ENCODE results near the gene KIF26B. TPM values are rescaled to one million over a fixed set of nuclear protein-coding genes. Genes with fewer than 3 reads are reported as not detected.

The KIF26B gene
- total RNA-seq, 1 donor from 2014 or later: 2.1 TPM

- DNase-seq (ENCODE audit: low read depth) (no peak), FAIRE-seq (no peak)
- TF ChIP-seq CTCF (IDR thresholded peaks at IDR 0.05; ENCODE audit: insufficient read depth, low read length, severe bottlenecking): no peak
- no peaks in the 10 kb centered on the region for H3K27me3 ChIP-seq (ENCODE audit: control insufficient read depth, insufficient read depth, low read length)
- H3K4me3 ChIP-seq (ENCODE audit: low read depth, low read length): no peak overlapping the region
- H3K36me3 ChIP-seq (ENCODE audit: control insufficient read depth, insufficient read depth, low read length): no peaks in the 10 kb centered on the region
Measured at GRCh38 chr1:245437369-245438062, 282.7 kb downstream of the KIF26B start.

GRCh38 chr1:245440922-245441321 lies 286.1 kb downstream of the KIF26B start:
- DNase-seq (ENCODE audit: low read depth): no peak
- Histone ChIP-seq H3K27me3 (ENCODE audit: control insufficient read depth, insufficient read depth, low read length) (no peaks in the 10 kb centered on the region), H3K4me3 (ENCODE audit: low read depth, low read length) (no peak overlapping the region), H3K36me3 (ENCODE audit: control insufficient read depth, insufficient read depth, low read length) (no peaks in the 10 kb centered on the region)
- FAIRE-seq: no peak
- TF ChIP-seq CTCF (IDR thresholded peaks at IDR 0.05; ENCODE audit: insufficient read depth, low read length, severe bottlenecking): no peak

- no peaks in the 10 kb centered on the region for H3K36me3 ChIP-seq (ENCODE audit: control insufficient read depth, insufficient read depth, low read length)
- DNase-seq (ENCODE audit: low read depth): no peak
- FAIRE-seq: no peak
- H3K27me3 ChIP-seq (ENCODE audit: control insufficient read depth, insufficient read depth, low read length): no peaks in the 10 kb centered on the region
- H3K4me3 ChIP-seq (ENCODE audit: low read depth, low read length): no peak overlapping the region
- TF ChIP-seq CTCF (IDR thresholded peaks at IDR 0.05; ENCODE audit: insufficient read depth, low read length, severe bottlenecking): no peak
Measured at GRCh38 chr1:245441689-245442088, 286.9 kb downstream of the KIF26B start.

- Histone ChIP-seq H3K27me3 (ENCODE audit: control insufficient read depth, insufficient read depth, low read length) (no peaks in the 10 kb centered on the region), H3K36me3 (ENCODE audit: control insufficient read depth, insufficient read depth, low read length) (no peaks in the 10 kb centered on the region), H3K4me3 (ENCODE audit: low read depth, low read length) (no peak overlapping the region)
- DNase-seq (ENCODE audit: low read depth) (no peak), FAIRE-seq (no peak)
- no peak for TF ChIP-seq CTCF (IDR thresholded peaks at IDR 0.05; ENCODE audit: insufficient read depth, low read length, severe bottlenecking)
Measured at GRCh38 chr1:245444147-245444828, 289.5 kb downstream of the KIF26B start.

- no peaks in the 10 kb centered on the region for H3K36me3 ChIP-seq (ENCODE audit: control insufficient read depth, insufficient read depth, low read length)
- no peaks in the 10 kb centered on the region for H3K27me3 ChIP-seq (ENCODE audit: control insufficient read depth, insufficient read depth, low read length)
- TF ChIP-seq CTCF (IDR thresholded peaks at IDR 0.05; ENCODE audit: insufficient read depth, low read length, severe bottlenecking): no peak
- no peak for DNase-seq (ENCODE audit: low read depth)
- no peak overlapping the region for H3K4me3 ChIP-seq (ENCODE audit: low read depth, low read length)
- no peak for FAIRE-seq
Measured at GRCh38 chr1:245444945-245445344, 290.2 kb downstream of the KIF26B start.

Data from bronchial epithelial cell (primary cell).